ENCODE results near the gene CENPM.

CENPM gene

DNA sequence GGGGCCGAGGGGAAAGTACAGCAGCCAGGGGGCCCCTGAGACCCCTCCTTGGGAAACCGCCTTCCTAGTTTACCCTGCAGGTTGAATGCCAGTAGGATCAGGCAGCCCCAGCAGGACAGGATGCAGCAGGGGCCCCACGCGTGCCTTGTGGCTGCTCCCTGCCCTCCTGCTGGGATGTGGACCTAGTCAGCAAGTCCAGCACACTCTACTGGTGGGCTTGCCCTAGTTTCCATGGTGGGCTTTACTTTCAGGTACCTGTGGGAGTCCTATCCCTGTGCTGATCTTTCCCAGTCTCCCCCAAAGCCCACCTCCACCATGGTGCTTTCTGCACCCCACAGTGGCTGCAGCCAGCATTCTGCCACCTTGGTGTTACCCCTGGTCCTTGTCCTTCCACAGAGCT, 54.2 kb downstream of the CENPM start:
- DNase-seq = no peak

DNA sequence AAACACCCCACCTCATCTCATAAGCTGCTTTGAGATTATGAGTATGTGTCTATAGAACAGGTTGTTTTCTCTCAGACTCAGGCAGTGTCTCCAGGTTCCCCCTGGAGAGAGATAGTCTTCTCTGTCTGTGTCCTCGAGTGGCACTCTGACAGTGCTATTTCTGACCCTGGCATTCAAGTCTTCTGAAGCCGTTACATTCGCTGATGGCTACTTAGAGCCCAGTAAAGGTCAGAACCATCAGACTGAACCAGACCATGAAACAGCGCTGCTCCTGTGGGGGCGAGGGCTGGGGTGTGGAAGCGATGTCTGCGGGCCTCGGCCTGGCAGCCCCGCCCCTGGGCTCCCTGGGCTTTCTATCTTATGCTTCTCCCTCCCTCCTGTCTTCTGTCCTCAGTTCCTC, 55.5 kb downstream of the CENPM start:
- DNase-seq = no peak

All from stimulated activated naive CD4-positive, alpha-beta T cell (primary cell).